Nephron (organoid): ENCODE results near the gene PPEF1.

ENCODE experiments used
- H3K27ac Mint-ChIP-seq, 3 experiments: 2 replicates each; pipeline ENCODE4 v1.8.0; 2020; ENCODE audit warnings: mixed read lengths in 3 of 3, mild to moderate bottlenecking in 2 of 3, moderate library complexity in 1 of 3
- H3K27me3 Mint-ChIP-seq: 2 replicates; pipeline ENCODE4 v1.8.0; 2021; ENCODE audit warnings: low read depth, mild to moderate bottlenecking, moderate library complexity, mixed read lengths
- H3K36me3 Mint-ChIP-seq: 2 replicates; pipeline ENCODE4 v1.8.0; 2020; ENCODE audit warnings: low read depth, mixed read lengths
- H3K4me1 Mint-ChIP-seq: 2 replicates; pipeline ENCODE4 v1.8.0; 2020; ENCODE audit warnings: mixed read lengths
- H3K4me3 Mint-ChIP-seq, 3 experiments: 2 replicates each; pipeline ENCODE4 v1.8.0; 2020; ENCODE audit warnings: mild to moderate bottlenecking in 3 of 3, mixed read lengths in 3 of 3, moderate library complexity in 2 of 3
- H3K9me3 Mint-ChIP-seq: 2 replicates; pipeline ENCODE4 v1.8.0; 2020; ENCODE audit warnings: mixed read lengths
- TF ChIP-seq, protein P1 (sequence below), 3 experiments: fragments of 200-600 bp; sonication (generic); IDR thresholded peaks; one replicate each; pipeline ENCODE4 v1.5.0; 2021; ENCODE audit warnings: antibody characterized with exemption in 3 of 3; ENCODE audit not compliant: unreplicated experiment in 3 of 3

Gene PPEF1

GRCh38 chrX:18677161-18677869 is 30.1 kb upstream of the PPEF1 start:
- no peak overlapping the region for H3K27ac Mint-ChIP-seq
- no peaks in the 10 kb centered on the region for H3K4me1 Mint-ChIP-seq
- TF ChIP-seq, protein P1, sequence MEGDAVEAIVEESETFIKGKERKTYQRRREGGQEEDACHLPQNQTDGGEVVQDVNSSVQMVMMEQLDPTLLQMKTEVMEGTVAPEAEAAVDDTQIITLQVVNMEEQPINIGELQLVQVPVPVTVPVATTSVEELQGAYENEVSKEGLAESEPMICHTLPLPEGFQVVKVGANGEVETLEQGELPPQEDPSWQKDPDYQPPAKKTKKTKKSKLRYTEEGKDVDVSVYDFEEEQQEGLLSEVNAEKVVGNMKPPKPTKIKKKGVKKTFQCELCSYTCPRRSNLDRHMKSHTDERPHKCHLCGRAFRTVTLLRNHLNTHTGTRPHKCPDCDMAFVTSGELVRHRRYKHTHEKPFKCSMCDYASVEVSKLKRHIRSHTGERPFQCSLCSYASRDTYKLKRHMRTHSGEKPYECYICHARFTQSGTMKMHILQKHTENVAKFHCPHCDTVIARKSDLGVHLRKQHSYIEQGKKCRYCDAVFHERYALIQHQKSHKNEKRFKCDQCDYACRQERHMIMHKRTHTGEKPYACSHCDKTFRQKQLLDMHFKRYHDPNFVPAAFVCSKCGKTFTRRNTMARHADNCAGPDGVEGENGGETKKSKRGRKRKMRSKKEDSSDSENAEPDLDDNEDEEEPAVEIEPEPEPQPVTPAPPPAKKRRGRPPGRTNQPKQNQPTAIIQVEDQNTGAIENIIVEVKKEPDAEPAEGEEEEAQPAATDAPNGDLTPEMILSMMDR (IDR thresholded peaks at IDR 0.05; ENCODE audit: unreplicated experiment in 3 of 3): no peak
- peak overlapping the region; percentile 32 to 81 (median 59) for H3K4me3 Mint-ChIP-seq
- no peaks in the 10 kb centered on the region for H3K27me3 Mint-ChIP-seq
- H3K9me3 Mint-ChIP-seq: peaks cover 18% of the 10 kb centered on the region
- H3K36me3 Mint-ChIP-seq: no peaks in the 10 kb centered on the region

DNA sequence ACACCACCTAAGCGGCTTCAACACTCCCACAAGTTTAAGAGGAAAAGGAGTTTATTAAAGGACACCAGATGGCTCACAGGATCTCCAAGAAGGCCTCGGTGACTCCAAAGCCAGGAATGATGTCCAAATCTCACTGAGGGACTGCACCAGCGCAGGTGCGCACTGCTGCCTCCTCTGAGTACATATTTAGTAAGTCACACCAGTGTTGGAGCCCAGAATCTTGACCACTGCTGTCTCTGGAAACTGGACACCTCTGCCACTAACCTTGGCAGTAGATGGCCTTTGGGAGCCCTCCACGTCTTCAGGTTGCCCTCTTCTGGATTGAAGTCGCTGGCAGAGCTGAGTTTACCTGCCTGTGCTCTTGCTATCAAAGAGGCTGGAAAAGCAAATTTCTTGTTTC is 25.4 kb upstream of the PPEF1 start:
- no peak overlapping the region for H3K27ac Mint-ChIP-seq
- TF ChIP-seq, protein P1 (IDR thresholded peaks at IDR 0.05; ENCODE audit: unreplicated experiment in 3 of 3): no peak
- no peaks in the 10 kb centered on the region for H3K36me3 Mint-ChIP-seq
- no peaks in the 10 kb centered on the region for H3K27me3 Mint-ChIP-seq
- H3K9me3 Mint-ChIP-seq: peaks cover 17% of the 10 kb centered on the region
- no peak overlapping the region for H3K4me3 Mint-ChIP-seq
- H3K4me1 Mint-ChIP-seq: no peaks in the 10 kb centered on the region

DNA sequence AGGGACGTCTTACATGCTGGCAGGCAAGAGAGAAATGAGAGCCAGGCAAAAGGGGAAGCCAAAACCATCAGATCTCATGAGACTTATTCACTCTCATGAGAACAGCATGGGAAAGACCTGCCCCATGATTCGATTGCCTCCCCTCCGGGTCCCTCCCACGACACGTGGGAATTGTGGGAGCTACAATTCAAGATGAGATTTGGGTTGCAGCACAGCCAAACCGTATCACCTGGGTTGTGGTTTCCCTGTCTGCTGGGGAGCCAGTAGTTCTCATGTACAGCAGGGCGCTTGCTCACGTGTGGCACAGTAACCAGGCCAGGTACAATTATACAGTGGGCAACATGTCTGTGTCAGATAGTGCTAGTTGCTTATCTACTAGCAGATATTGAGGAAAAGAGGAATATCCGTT is 24.5 kb upstream of the PPEF1 start:
- H3K27ac Mint-ChIP-seq: no peak overlapping the region
- no peaks in the 10 kb centered on the region for H3K36me3 Mint-ChIP-seq
- TF ChIP-seq, protein P1 (IDR thresholded peaks at IDR 0.05; ENCODE audit: unreplicated experiment in 3 of 3): no peak
- H3K4me3 Mint-ChIP-seq: no peak overlapping the region
- H3K4me1 Mint-ChIP-seq: no peaks in the 10 kb centered on the region
- peaks cover 18% of the 10 kb centered on the region for H3K9me3 Mint-ChIP-seq
- no peaks in the 10 kb centered on the region for H3K27me3 Mint-ChIP-seq

GRCh38 chrX:18687856-18688495 is 19.5 kb upstream of the PPEF1 start:
- Mint-ChIP-seq H3K27ac (no peak overlapping the region), H3K36me3 (no peaks in the 10 kb centered on the region), H3K9me3 (peaks cover 23% of the 10 kb centered on the region), H3K4me1 (no peaks in the 10 kb centered on the region), H3K4me3 (no peak overlapping the region), H3K27me3 (no peaks in the 10 kb centered on the region)
- TF ChIP-seq, protein P1 (IDR thresholded peaks at IDR 0.05; ENCODE audit: unreplicated experiment in 3 of 3): no peak

DNA sequence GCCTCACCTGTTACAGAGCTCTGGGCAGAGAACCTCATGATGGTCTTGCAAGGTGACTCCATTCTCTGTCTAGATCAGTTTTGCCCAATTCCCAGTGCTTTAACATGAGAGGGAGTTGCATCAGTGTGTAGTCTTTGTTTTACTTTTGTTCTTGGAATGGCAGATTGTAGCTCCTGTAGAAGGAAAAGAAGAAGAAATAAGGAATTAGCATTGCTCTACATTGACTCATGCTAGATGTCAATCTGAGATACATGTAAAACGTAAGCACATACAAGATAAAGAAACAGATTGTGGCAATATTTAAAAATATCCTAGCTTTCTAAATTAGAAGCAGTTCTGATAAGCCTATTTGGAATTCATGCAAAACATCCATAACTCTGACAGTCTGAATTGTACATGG is 16.0 kb upstream of the PPEF1 start:
- no peaks in the 10 kb centered on the region for H3K4me1 Mint-ChIP-seq
- no peaks in the 10 kb centered on the region for H3K27me3 Mint-ChIP-seq
- no peak overlapping the region for H3K27ac Mint-ChIP-seq
- H3K36me3 Mint-ChIP-seq: no peaks in the 10 kb centered on the region
- TF ChIP-seq, protein P1 (IDR thresholded peaks at IDR 0.05; ENCODE audit: unreplicated experiment in 3 of 3): no peak
- H3K9me3 Mint-ChIP-seq: peaks cover 33% of the 10 kb centered on the region
- no peak overlapping the region for H3K4me3 Mint-ChIP-seq

- Mint-ChIP-seq H3K4me1 (no peaks in the 10 kb centered on the region), H3K27ac (no peak overlapping the region), H3K4me3 (no peak overlapping the region), H3K27me3 (no peaks in the 10 kb centered on the region), H3K9me3 (peaks cover 40% of the 10 kb centered on the region), H3K36me3 (no peaks in the 10 kb centered on the region)
- TF ChIP-seq, protein P1 (IDR thresholded peaks at IDR 0.05; ENCODE audit: unreplicated experiment in 3 of 3): no peak
These were observed 14.9 kb upstream of the PPEF1 start for GRCh38 chrX:18692541-18692940.
